ENCODE measurements around the gene ENDOV. TPM values are rescaled to one million over a fixed set of nuclear protein-coding genes. Genes with fewer than 3 reads are reported as not detected.

The ENDOV gene
- total RNA-seq, 1 experiment from 2014 or later = 14.1 TPM

DNA sequence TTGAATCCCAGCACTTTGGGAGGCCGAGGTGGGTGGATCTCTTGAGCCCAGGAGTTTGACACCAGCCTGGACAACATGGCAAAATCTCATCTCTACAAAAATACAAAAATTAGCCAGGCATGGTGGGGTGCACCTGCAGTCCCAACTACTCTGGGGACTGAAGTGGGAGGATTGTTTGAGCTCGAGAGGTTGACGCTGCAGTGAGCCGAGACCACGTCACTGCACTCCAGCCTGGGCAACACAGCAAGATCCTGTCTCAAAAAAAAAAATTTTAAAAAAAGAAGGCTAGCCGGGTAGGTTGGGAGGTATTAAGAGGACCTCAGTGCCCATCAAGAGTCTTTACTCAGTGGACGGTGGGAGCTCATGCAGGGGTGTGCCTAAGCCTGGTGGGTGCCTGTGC, 65.3 kb downstream of the ENDOV start:
- DNase-seq (ENCODE audit: low spot score) = no peak
- Histone ChIP-seq H3K27ac (ENCODE audit: low read depth, low read length, poor library complexity, severe bottlenecking) (no peak overlapping the region), H3K4me1 (ENCODE audit: insufficient read depth, low read length, poor library complexity, severe bottlenecking) (peaks cover 28% of the 10 kb centered on the region), H3K36me3 (ENCODE audit: insufficient read depth, low read length, poor library complexity, severe bottlenecking) (no peaks in the 10 kb centered on the region), H3K9me3 (ENCODE audit: low read depth, low read length, poor library complexity, severe bottlenecking) (no peaks in the 10 kb centered on the region), H3K27me3 (replicated peaks; ENCODE audit: insufficient read depth, low read depth, low read length, poor library complexity) (peaks cover 79% of the 10 kb centered on the region), H3K4me3 (ENCODE audit: low read depth, low read length, poor library complexity, severe bottlenecking) (no peak overlapping the region)
- intact Hi-C loops (cut with micrococcal nuclease; ENCODE audit: unreplicated experiment) = no loop called here
- TF ChIP-seq, protein P1, sequence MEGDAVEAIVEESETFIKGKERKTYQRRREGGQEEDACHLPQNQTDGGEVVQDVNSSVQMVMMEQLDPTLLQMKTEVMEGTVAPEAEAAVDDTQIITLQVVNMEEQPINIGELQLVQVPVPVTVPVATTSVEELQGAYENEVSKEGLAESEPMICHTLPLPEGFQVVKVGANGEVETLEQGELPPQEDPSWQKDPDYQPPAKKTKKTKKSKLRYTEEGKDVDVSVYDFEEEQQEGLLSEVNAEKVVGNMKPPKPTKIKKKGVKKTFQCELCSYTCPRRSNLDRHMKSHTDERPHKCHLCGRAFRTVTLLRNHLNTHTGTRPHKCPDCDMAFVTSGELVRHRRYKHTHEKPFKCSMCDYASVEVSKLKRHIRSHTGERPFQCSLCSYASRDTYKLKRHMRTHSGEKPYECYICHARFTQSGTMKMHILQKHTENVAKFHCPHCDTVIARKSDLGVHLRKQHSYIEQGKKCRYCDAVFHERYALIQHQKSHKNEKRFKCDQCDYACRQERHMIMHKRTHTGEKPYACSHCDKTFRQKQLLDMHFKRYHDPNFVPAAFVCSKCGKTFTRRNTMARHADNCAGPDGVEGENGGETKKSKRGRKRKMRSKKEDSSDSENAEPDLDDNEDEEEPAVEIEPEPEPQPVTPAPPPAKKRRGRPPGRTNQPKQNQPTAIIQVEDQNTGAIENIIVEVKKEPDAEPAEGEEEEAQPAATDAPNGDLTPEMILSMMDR (conservative IDR thresholded peaks at IDR 0.05; ENCODE audit: low read depth, low read length) = no peak
- TF ChIP-seq EZH2 (IDR thresholded peaks at IDR 0.05; ENCODE audit: borderline replicate concordance, low read depth, low read length, poor library complexity, severe bottlenecking) = no peak
- CTCF ChIA-PET = no interaction called here
- no TSS peak for BruUV-seq (replicated peaks)
- POLR2A ChIA-PET (ENCODE audit: low non-redundant PET) = no interaction called here

DNA sequence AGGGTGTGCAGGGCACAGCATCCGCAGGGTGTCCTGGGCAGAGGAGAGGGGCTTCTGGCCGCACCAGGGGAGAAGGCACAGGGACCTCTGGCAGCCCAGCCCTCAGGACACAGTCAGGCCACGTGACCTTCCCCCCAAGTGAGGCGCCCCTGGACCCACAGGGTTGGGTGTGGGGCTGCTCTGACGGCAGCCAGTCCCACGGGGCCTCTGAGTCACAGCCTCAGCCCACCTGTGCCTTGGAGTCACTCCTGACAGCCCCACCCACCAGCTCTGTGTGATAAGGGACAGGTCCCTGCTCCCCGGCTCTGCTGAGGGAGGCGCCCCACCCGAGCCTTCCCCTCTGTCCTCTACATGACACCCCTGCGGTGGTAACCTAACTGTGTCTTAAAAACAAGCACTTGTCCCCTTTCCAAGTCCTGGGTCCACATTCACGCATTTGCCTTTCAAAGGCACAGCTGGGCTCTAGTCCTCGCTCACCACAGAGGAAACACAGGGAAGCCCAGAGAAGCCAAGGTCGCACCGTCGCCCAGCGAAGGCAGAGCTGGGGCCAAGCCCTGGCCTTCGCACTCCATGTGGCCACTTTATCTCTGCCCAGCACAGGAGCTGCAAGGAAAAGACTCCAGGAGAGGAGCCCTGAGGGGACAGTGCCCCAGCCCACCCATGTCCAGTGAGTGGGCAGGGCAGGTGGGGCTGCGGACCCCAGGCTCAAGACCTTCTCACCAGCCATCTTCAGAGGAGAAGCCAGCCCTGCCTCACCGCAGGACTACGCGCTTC, 66.5 kb downstream of the ENDOV start:
- Histone ChIP-seq H3K27me3 (replicated peaks; ENCODE audit: insufficient read depth, low read depth, low read length, poor library complexity) (peaks cover 69% of the 10 kb centered on the region), H3K4me3 (ENCODE audit: low read depth, low read length, poor library complexity, severe bottlenecking) (no peak overlapping the region), H3K9me3 (ENCODE audit: low read depth, low read length, poor library complexity, severe bottlenecking) (no peaks in the 10 kb centered on the region), H3K4me1 (ENCODE audit: insufficient read depth, low read length, poor library complexity, severe bottlenecking) (peaks cover 20% of the 10 kb centered on the region), H3K27ac (ENCODE audit: low read depth, low read length, poor library complexity, severe bottlenecking) (no peak overlapping the region), H3K36me3 (ENCODE audit: insufficient read depth, low read length, poor library complexity, severe bottlenecking) (no peaks in the 10 kb centered on the region)
- CTCF ChIA-PET = no interaction called here
- TF ChIP-seq, protein P1 (conservative IDR thresholded peaks at IDR 0.05; ENCODE audit: low read depth, low read length) = no peak
- no peak for TF ChIP-seq EZH2 (IDR thresholded peaks at IDR 0.05; ENCODE audit: borderline replicate concordance, low read depth, low read length, poor library complexity, severe bottlenecking)
- POLR2A ChIA-PET (ENCODE audit: low non-redundant PET) = no interaction called here
- no TSS peak for BruUV-seq (replicated peaks)
- DNase-seq (ENCODE audit: low spot score) = no peak
- intact Hi-C loops (cut with micrococcal nuclease; ENCODE audit: unreplicated experiment) = no loop called here

DNA sequence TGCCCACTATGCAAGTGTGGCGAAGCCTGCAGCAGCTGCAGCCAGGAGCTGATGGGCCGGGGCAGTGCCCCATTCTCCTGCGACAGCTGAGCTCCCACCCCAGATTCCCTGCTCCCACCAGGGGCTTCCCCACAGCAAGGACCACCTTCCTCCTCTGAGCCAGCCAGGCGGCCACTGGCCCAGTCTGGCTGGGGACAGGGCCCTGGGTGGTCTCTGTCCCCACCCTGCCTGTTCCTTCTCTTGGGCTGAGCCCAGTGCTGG, 67.0 kb downstream of the ENDOV start:
- Histone ChIP-seq H3K27ac (ENCODE audit: low read depth, low read length, poor library complexity, severe bottlenecking) (no peak overlapping the region), H3K4me1 (ENCODE audit: insufficient read depth, low read length, poor library complexity, severe bottlenecking) (peaks cover 14% of the 10 kb centered on the region), H3K27me3 (replicated peaks; ENCODE audit: insufficient read depth, low read depth, low read length, poor library complexity) (peaks cover 67% of the 10 kb centered on the region), H3K36me3 (ENCODE audit: insufficient read depth, low read length, poor library complexity, severe bottlenecking) (no peaks in the 10 kb centered on the region), H3K4me3 (ENCODE audit: low read depth, low read length, poor library complexity, severe bottlenecking) (no peak overlapping the region), H3K9me3 (ENCODE audit: low read depth, low read length, poor library complexity, severe bottlenecking) (no peaks in the 10 kb centered on the region)
- ChIA-PET POLR2A (ENCODE audit: low non-redundant PET) (no interaction called here), CTCF (no interaction called here)
- TF ChIP-seq EZH2 (IDR thresholded peaks at IDR 0.05; ENCODE audit: borderline replicate concordance, low read depth, low read length, poor library complexity, severe bottlenecking) = no peak
- TF ChIP-seq, protein P1 (conservative IDR thresholded peaks at IDR 0.05; ENCODE audit: low read depth, low read length) = no peak
- intact Hi-C loops (cut with micrococcal nuclease; ENCODE audit: unreplicated experiment) = no loop called here
- no TSS peak for BruUV-seq (replicated peaks)
- DNase-seq (ENCODE audit: low spot score) = no peak
